ENCODE measurements around the gene SETDB2. TPM values are rescaled to one million over a fixed set of nuclear protein-coding genes. Genes with fewer than 3 reads are reported as not detected.

SETDB2 gene
- total and polyA plus RNA-seq, 2 of the 13 experiments (the other 11 are each of a cell fraction or from before 2014, with no cell fraction given) = 8.1 to 8.7 TPM

- peak; percentile 57; the same call in 1 of the 2 replicates for TF ChIP-seq CBX5 (CRISPR knock-in tag; IDR thresholded peaks at IDR 0.05; ENCODE audit: borderline replicate concordance)
- TF ChIP-seq KLF11 (CRISPR knock-in tag; IDR thresholded peaks at IDR 0.05) = no peak
- no peak for TF ChIP-seq ZNF776 (CRISPR knock-in tag; IDR thresholded peaks at IDR 0.05)
- TF ChIP-seq, protein P1, sequence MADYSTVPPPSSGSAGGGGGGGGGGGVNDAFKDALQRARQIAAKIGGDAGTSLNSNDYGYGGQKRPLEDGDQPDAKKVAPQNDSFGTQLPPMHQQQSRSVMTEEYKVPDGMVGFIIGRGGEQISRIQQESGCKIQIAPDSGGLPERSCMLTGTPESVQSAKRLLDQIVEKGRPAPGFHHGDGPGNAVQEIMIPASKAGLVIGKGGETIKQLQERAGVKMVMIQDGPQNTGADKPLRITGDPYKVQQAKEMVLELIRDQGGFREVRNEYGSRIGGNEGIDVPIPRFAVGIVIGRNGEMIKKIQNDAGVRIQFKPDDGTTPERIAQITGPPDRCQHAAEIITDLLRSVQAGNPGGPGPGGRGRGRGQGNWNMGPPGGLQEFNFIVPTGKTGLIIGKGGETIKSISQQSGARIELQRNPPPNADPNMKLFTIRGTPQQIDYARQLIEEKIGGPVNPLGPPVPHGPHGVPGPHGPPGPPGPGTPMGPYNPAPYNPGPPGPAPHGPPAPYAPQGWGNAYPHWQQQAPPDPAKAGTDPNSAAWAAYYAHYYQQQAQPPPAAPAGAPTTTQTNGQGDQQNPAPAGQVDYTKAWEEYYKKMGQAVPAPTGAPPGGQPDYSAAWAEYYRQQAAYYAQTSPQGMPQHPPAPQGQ (CRISPR knock-in tag; IDR thresholded peaks at IDR 0.05; ENCODE audit: borderline replicate concordance) = no peak
- no peak for TF ChIP-seq BCLAF1 (IDR thresholded peaks at IDR 0.05)
- no peak for TF ChIP-seq ZFP90 (CRISPR knock-in tag; IDR thresholded peaks at IDR 0.05; ENCODE audit: borderline replicate concordance)
- no peak for TF ChIP-seq ZNF256 (CRISPR knock-in tag; conservative IDR thresholded peaks at IDR 0.05)
- TF ChIP-seq ELF1 (CRISPR knock-in tag; IDR thresholded peaks at IDR 0.05) = no peak
- TF ChIP-seq CBX2 (IDR thresholded peaks at IDR 0.05; ENCODE audit: low read depth, low read length) = no peak
- TF ChIP-seq CBX2 (CRISPR knock-in tag; IDR thresholded peaks at IDR 0.05; ENCODE audit: low read depth) = no peak
- TF ChIP-seq ZMYM3 (CRISPR knock-in tag; IDR thresholded peaks at IDR 0.05) = no peak
- TF ChIP-seq ZNF121 (CRISPR knock-in tag; IDR thresholded peaks at IDR 0.05) = no peak
- TF ChIP-seq ZNF451 (CRISPR knock-in tag; IDR thresholded peaks at IDR 0.05) = no peak
- no peak for TF ChIP-seq ZNF33B (CRISPR knock-in tag; IDR thresholded peaks at IDR 0.05)
- no peak for TF ChIP-seq ADNP (CRISPR knock-in tag; IDR thresholded peaks at IDR 0.05)
- TF ChIP-seq ONECUT2 (CRISPR knock-in tag; IDR thresholded peaks at IDR 0.05) = no peak
- TF ChIP-seq ARID2 (CRISPR knock-in tag; IDR thresholded peaks at IDR 0.05; ENCODE audit: borderline replicate concordance) = no peak
- TF ChIP-seq HOXA3 (CRISPR knock-in tag; IDR thresholded peaks at IDR 0.05) = no peak
- no peak for TF ChIP-seq EEA1 (CRISPR knock-in tag; IDR thresholded peaks at IDR 0.05; ENCODE audit: borderline replicate concordance)
- no peak for TF ChIP-seq ZNF777 (CRISPR knock-in tag; IDR thresholded peaks at IDR 0.05)
- TF ChIP-seq KDM3A (CRISPR knock-in tag; IDR thresholded peaks at IDR 0.05; ENCODE audit: low read depth) = no peak
- TF ChIP-seq, protein P2, sequence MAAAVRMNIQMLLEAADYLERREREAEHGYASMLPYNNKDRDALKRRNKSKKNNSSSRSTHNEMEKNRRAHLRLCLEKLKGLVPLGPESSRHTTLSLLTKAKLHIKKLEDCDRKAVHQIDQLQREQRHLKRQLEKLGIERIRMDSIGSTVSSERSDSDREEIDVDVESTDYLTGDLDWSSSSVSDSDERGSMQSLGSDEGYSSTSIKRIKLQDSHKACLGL (CRISPR knock-in tag; IDR thresholded peaks at IDR 0.05) = no peak
- TF ChIP-seq, protein P3, sequence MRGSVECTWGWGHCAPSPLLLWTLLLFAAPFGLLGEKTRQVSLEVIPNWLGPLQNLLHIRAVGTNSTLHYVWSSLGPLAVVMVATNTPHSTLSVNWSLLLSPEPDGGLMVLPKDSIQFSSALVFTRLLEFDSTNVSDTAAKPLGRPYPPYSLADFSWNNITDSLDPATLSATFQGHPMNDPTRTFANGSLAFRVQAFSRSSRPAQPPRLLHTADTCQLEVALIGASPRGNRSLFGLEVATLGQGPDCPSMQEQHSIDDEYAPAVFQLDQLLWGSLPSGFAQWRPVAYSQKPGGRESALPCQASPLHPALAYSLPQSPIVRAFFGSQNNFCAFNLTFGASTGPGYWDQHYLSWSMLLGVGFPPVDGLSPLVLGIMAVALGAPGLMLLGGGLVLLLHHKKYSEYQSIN (CRISPR knock-in tag; IDR thresholded peaks at IDR 0.05; ENCODE audit: borderline replicate concordance) = no peak
- TF ChIP-seq DBP (CRISPR knock-in tag; IDR thresholded peaks at IDR 0.05; ENCODE audit: not compliant biosample characterization) = no peak
- no peak for TF ChIP-seq ZFP36L2 (CRISPR knock-in tag; IDR thresholded peaks at IDR 0.05)
- 0 out of 2 replicates have a peak, but pooled peaks have one; percentile 39 for TF ChIP-seq SMAD3 (CRISPR knock-in tag; IDR thresholded peaks at IDR 0.05)
- TF ChIP-seq ZMYM2 (CRISPR knock-in tag; IDR thresholded peaks at IDR 0.05) = no peak
Observed at GRCh38 chr13:49421391-49421790, 22.7 kb upstream of the SETDB2 start (continued).
